Measurements from ENCODE around the gene MLLT1. TPM values are rescaled to one million over a fixed set of nuclear protein-coding genes. Genes with fewer than 3 reads are reported as not detected.

Gene MLLT1
- total and polyA plus RNA-seq, 2 of the 8 experiments (the other 6 are each of a cell fraction or from before 2014, with no cell fraction given) = 18.8 to 45.1 TPM

DNA sequence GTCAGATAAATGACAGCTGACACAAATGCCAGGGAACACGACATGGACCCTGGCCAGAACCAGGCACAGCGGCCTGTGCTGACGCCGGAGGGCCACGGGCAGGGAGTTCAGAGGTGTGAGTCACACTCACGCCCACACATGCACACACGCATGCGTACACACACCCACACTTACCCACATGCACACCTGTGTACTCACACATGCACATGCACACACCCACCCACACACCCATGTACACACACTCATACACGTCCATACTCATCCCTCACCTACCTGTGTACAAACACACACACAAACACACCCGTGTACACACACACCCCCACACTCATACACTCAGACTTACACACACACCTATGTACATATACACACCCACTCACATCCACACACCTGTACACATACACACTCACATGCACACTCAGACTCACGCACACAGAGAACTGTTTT is 40.4 kb downstream of the MLLT1 start (continued):
- TF ChIP-seq GABPA (IDR thresholded peaks at IDR 0.05; ENCODE audit: borderline replicate concordance, insufficient read depth, low read length) (no peak), NANOG (IDR thresholded peaks at IDR 0.05; ENCODE audit: insufficient read depth, low read depth, low read length, poor library complexity, severe bottlenecking) (no peak)
- TF ChIP-seq, protein P1, sequence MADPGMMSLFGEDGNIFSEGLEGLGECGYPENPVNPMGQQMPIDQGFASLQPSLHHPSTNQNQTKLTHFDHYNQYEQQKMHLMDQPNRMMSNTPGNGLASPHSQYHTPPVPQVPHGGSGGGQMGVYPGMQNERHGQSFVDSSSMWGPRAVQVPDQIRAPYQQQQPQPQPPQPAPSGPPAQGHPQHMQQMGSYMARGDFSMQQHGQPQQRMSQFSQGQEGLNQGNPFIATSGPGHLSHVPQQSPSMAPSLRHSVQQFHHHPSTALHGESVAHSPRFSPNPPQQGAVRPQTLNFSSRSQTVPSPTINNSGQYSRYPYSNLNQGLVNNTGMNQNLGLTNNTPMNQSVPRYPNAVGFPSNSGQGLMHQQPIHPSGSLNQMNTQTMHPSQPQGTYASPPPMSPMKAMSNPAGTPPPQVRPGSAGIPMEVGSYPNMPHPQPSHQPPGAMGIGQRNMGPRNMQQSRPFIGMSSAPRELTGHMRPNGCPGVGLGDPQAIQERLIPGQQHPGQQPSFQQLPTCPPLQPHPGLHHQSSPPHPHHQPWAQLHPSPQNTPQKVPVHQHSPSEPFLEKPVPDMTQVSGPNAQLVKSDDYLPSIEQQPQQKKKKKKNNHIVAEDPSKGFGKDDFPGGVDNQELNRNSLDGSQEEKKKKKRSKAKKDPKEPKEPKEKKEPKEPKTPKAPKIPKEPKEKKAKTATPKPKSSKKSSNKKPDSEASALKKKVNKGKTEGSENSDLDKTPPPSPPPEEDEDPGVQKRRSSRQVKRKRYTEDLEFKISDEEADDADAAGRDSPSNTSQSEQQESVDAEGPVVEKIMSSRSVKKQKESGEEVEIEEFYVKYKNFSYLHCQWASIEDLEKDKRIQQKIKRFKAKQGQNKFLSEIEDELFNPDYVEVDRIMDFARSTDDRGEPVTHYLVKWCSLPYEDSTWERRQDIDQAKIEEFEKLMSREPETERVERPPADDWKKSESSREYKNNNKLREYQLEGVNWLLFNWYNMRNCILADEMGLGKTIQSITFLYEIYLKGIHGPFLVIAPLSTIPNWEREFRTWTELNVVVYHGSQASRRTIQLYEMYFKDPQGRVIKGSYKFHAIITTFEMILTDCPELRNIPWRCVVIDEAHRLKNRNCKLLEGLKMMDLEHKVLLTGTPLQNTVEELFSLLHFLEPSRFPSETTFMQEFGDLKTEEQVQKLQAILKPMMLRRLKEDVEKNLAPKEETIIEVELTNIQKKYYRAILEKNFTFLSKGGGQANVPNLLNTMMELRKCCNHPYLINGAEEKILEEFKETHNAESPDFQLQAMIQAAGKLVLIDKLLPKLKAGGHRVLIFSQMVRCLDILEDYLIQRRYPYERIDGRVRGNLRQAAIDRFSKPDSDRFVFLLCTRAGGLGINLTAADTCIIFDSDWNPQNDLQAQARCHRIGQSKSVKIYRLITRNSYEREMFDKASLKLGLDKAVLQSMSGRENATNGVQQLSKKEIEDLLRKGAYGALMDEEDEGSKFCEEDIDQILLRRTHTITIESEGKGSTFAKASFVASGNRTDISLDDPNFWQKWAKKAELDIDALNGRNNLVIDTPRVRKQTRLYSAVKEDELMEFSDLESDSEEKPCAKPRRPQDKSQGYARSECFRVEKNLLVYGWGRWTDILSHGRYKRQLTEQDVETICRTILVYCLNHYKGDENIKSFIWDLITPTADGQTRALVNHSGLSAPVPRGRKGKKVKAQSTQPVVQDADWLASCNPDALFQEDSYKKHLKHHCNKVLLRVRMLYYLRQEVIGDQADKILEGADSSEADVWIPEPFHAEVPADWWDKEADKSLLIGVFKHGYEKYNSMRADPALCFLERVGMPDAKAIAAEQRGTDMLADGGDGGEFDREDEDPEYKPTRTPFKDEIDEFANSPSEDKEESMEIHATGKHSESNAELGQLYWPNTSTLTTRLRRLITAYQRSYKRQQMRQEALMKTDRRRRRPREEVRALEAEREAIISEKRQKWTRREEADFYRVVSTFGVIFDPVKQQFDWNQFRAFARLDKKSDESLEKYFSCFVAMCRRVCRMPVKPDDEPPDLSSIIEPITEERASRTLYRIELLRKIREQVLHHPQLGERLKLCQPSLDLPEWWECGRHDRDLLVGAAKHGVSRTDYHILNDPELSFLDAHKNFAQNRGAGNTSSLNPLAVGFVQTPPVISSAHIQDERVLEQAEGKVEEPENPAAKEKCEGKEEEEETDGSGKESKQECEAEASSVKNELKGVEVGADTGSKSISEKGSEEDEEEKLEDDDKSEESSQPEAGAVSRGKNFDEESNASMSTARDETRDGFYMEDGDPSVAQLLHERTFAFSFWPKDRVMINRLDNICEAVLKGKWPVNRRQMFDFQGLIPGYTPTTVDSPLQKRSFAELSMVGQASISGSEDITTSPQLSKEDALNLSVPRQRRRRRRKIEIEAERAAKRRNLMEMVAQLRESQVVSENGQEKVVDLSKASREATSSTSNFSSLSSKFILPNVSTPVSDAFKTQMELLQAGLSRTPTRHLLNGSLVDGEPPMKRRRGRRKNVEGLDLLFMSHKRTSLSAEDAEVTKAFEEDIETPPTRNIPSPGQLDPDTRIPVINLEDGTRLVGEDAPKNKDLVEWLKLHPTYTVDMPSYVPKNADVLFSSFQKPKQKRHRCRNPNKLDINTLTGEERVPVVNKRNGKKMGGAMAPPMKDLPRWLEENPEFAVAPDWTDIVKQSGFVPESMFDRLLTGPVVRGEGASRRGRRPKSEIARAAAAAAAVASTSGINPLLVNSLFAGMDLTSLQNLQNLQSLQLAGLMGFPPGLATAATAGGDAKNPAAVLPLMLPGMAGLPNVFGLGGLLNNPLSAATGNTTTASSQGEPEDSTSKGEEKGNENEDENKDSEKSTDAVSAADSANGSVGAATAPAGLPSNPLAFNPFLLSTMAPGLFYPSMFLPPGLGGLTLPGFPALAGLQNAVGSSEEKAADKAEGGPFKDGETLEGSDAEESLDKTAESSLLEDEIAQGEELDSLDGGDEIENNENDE (IDR thresholded peaks at IDR 0.05; ENCODE audit: insufficient replicate concordance, low read length) = no peak
- TF ChIP-seq, protein P2, sequence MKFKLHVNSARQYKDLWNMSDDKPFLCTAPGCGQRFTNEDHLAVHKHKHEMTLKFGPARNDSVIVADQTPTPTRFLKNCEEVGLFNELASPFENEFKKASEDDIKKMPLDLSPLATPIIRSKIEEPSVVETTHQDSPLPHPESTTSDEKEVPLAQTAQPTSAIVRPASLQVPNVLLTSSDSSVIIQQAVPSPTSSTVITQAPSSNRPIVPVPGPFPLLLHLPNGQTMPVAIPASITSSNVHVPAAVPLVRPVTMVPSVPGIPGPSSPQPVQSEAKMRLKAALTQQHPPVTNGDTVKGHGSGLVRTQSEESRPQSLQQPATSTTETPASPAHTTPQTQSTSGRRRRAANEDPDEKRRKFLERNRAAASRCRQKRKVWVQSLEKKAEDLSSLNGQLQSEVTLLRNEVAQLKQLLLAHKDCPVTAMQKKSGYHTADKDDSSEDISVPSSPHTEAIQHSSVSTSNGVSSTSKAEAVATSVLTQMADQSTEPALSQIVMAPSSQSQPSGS (IDR thresholded peaks at IDR 0.05; ENCODE audit: low read length) = no peak
